ENCODE data around the gene GRIN2A. TPM values are rescaled to one million over a fixed set of nuclear protein-coding genes. Genes with fewer than 3 reads are reported as not detected.

GRIN2A gene
- total RNA-seq, 1 donor from 2014 or later = not detected

- DNase-seq (ENCODE audit: low read depth in 2 of 2) = no peak
Observed at GRCh38 chr16:9864461-9864860, 317.8 kb downstream of the GRIN2A start.

DNA sequence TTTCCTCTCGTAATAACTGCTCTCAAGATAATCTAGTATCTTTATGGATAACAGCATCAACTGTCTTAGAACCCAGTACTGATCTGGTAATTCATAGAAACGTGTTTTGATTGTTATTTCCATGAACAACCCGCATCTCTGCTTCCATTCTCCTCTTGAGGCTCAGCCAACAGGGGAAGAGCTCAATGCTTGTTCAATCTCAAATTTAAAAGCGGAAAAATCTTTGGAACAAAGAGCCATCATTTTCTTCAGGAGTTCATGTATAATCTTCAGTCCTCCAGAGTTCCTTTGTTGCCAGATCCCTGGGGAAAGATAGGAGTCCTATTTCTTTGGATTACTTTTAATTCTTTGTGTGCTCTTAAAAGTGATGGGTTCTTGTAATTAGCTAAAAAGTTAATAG, 319.9 kb downstream of the GRIN2A start:
- DNase-seq (ENCODE audit: low read depth in 2 of 2) = no peak

DNA sequence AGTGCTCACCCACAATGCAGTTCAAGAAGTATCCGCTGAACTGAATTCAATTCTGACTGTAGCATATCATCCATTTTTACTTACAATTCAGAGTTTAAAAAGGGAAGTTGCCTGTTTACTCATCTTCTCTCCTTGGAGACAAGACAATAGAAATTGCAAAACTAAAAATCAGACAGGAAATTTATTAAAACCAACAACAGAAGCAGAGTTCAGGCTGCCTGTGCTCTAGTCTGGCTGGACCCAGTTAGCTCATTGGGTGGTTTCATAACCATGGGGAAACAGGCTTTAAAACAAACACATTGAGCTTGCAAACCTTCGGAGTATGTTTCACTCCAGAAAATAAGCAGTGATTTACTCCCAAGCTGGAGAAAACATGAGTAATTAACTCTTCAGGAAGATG, 321.4 kb downstream of the GRIN2A start:
- DNase-seq (ENCODE audit: low read depth in 2 of 2) = no peak

GRCh38 chr16:9859701-9860327, 322.4 kb downstream of the GRIN2A start:
- DNase-seq (ENCODE audit: low read depth in 2 of 2) = no peak

DNA sequence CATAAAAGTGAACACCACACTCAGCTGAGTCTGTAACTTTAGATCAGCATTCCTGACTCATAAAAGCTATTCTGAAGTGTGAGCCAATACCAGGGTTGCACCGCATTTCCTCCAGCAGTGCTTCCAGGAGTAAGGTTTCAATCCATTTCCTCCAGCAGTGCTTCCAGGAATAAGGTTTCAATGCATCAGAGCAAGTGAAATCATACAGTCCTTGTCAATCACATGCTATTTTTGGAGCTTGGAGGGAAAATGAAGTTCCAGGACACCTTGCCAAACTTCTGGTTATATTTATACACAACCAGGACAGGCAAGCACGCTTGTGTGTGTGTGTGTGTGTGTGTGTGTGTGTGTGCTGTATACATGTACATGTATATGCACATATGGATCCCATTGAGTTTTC, 327.6 kb downstream of the GRIN2A start:
- DNase-seq (ENCODE audit: low read depth in 2 of 2) = peak in 1 of 2 donors; percentile 8

DNA sequence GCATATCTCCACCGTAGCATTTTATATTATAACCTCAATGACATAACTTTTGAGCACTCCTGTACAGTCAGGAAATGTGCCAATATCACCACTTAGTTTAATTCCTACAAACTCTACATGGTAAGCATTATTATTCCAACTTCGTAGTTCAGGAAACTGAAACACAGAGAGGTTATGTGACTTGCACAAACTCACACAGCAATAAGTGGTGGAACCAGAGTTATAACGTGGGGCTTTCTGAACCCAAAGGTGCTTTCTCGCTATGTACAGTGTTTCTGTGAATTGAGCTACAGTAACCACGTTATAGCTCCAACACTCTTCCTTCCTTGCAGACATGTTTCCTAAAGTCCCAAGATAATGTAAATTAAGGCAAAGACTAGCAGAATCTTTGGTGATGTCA, 330.2 kb downstream of the GRIN2A start:
- no peak for DNase-seq (ENCODE audit: low read depth in 2 of 2)

DNA sequence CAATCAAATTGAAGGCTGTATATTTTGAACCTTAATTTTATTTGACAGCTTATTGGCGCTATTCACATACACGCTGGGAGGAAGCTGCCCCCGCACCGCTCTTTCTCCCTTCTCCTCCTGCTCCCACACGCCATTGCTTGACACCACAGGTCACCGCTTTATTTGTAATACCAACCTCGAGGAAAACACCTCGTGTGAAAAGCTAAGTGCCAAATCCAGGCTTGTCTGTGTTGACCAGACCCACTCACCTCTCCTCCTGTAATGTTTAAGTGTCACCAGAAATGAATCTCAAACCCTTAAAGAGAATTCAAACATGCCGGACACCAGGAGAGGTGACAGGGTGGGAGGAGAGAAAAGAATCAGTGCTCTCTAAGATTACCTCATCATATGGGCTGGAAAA, 331.4 kb downstream of the GRIN2A start:
- no peak for DNase-seq (ENCODE audit: low read depth in 2 of 2)

- DNase-seq (ENCODE audit: low read depth in 2 of 2) = no peak
Observed at GRCh38 chr16:9849697-9850245, 332.5 kb downstream of the GRIN2A start.

GRCh38 chr16:9847146-9847545, 335.1 kb downstream of the GRIN2A start:
- DNase-seq (ENCODE audit: low read depth in 2 of 2) = no peak

DNA sequence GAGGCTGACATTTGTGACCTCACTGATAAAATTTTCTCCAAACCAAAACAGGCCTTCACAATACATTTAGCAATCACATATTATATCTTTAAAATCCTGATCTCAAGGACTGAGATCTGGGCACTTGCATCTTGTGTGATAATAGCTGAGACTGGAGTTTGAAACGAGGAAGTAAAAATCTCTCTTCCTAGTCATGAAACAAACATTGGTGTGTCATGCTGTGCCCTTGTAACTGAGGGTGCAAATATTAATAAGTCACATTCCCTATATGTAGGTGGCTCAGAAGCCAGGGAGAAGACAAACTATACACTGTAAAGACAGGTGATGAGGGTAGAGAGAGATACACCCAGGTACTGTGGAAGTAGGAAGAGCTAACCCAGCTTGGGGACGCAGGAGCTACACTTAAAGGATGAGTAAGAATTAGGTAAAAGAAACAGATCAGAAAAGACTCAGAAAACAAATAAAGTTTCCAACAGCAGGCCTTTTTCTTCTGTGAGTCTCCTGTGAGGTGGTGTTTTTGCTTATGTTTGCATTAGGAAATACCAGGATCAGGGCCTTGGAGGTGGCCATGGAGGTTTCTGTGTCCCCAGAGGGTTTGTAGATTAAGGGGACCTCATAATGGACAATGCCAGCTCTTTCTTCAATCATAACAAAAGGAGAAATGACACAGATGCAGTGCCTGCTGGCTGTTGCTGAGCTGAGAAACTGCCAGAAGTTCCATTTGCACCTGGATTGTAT, 335.7 kb downstream of the GRIN2A start:
- no peak for DNase-seq (ENCODE audit: low read depth in 2 of 2)

- DNase-seq (ENCODE audit: low read depth in 2 of 2) = no peak
Observed at GRCh38 chr16:9845661-9846361, 336.4 kb downstream of the GRIN2A start.

GRCh38 chr16:9844361-9844760, 337.9 kb downstream of the GRIN2A start:
- no peak for DNase-seq (ENCODE audit: low read depth in 2 of 2)

- DNase-seq (ENCODE audit: low read depth in 2 of 2) = no peak
Observed at GRCh38 chr16:9843424-9844018, 338.7 kb downstream of the GRIN2A start.

GRCh38 chr16:9840761-9841665, 341.2 kb downstream of the GRIN2A start:
- DNase-seq (ENCODE audit: low read depth in 2 of 2) = no peak

GRCh38 chr16:9837481-9837880, 344.7 kb downstream of the GRIN2A start:
- no peak for DNase-seq (ENCODE audit: low read depth in 2 of 2)

DNA sequence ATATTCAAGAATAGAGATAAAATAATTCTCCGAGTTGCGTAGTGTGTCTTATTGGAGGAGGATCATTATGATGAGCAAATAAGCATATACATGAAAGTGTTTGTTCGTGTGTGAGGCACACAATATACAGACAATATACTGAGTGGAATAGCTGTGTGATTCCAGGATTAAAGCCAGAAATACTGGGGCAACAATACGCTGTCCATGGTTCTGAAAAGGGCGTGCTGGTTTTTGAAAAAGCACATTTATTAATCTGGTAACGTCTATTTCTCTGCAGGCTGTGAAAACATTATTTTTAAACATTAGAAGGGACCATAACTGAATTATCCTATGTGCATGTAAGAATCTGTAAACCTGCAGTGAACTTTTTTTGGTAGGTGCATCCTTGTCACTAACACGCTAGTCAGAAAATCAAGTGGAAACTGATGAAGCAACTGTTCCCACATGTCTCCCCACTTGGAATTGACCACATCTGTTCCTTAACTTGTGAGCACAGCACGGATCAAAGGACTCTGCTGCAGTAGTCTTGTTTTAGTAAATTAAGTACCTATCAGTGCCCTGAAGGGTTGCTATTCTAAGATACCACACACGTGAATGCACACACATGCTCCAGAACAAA, 346.0 kb downstream of the GRIN2A start:
- DNase-seq (ENCODE audit: low read depth in 2 of 2) = peak in 1 of 2 donors; percentile 21

GRCh38 chr16:9827062-9827752, 355.0 kb downstream of the GRIN2A start:
- no peak for DNase-seq (ENCODE audit: low read depth in 2 of 2)

DNA sequence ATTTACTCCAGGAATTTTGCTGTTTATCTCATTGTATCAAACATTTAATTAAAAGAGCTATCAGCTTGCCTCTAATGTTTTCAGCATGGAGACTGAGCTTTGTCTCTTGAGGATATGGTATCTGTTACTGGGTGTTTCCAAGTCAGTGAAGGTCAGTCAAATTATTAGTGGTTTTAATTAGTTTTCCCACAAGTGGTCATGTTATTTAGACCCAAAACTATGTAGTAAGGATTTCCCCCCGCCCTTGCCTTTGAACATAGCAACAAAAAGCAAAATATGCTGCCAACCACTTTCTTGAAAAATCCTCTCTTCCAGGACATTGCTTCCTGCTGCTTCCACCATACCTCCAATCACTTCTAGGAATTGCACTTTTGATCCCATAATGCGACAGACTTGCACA, 355.6 kb downstream of the GRIN2A start:
- no peak for DNase-seq (ENCODE audit: low read depth in 2 of 2)

GRCh38 chr16:9824200-9825068, 357.8 kb downstream of the GRIN2A start:
- DNase-seq (ENCODE audit: low read depth in 2 of 2) = no peak
